ENCODE data around the gene CENPV.

Gene CENPV

DNA sequence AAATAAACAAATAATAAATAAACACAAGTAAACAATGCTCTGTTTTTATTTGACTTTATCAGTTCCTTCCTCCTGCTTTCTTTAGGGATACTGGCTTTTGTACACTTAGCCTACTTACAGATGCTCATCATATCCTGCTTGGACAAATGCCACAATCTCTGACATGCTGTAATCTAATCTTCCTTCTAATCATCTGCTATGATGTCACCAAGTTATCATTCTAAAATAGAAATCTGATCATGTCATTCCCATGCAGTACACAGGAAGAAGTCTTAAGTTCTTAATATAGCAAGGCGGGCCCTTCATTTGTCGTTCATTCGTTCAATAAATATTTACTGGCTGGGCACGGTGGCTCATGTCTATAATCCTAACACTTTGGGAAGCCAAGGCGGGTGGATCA, 18.5 kb upstream of the CENPV start:
- no peak for DNase-seq
- in situ Hi-C loops (cut with HindIII; ENCODE audit: low pct_ligation_motif_present, low pct_unique_long_range_greater_than_20kb, low sequenced_read_pairs): no loop called here

DNA sequence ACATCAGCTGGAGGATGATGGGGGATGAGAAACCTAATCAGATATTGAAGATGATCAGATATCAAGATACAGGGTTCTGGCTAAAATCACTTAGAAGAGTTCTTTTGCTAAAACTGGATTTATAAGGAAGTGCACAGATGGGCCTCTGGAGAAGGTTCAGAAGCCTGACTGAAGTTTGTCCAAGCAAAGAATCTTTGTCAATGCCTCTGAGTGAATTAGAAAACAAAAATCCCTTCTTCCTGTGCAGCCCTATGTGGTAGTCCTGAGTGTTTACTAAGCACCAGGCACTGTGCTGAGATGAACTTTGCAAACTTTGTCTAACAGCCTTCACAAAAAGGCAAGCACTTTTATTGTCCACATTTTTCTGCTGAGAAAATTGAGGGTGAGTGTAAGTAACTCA, 11.4 kb upstream of the CENPV start:
- DNase-seq: no peak
- in situ Hi-C loops (cut with HindIII; ENCODE audit: low pct_ligation_motif_present, low pct_unique_long_range_greater_than_20kb, low sequenced_read_pairs): no loop called here

DNA sequence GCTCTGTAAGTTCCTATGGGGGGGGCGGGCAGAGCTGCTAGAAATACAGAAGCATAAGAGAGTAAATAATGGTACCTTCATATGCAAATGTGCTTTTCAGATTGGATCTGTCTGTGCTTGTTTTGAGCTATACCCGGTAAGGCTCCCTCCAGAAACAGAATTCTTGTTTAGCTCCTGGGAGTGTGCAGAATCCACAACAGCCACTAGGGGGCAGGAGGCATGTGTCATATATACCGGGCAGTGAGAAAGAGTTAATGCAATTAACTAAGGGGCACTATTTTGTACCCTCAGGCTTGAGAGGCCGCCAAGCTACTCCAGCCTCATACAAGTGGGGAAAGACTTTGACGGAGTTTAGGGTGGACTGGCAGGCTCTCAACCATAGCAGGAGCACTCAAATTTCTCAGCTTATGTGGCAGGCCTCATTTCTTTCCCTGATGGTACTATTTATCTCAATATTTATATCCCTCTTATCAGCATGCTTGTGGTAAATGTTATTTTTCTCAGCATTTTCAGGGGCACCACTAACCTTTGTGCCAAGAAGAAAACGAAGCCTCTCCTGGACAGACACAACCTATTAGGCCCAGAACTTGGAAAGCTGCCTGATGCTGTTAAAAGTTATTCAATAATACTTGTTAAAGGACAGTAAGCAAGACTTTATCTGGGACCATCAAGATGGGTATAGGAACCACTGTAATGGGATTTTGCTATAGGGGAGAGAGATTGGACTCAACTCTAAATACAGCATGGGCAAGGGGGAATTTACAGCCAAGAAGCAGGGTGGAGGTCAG, 10.7 kb upstream of the CENPV start:
- in situ Hi-C loops (cut with HindIII; ENCODE audit: low pct_ligation_motif_present, low pct_unique_long_range_greater_than_20kb, low sequenced_read_pairs): no loop called here
- peak; percentile 77 for DNase-seq

DNA sequence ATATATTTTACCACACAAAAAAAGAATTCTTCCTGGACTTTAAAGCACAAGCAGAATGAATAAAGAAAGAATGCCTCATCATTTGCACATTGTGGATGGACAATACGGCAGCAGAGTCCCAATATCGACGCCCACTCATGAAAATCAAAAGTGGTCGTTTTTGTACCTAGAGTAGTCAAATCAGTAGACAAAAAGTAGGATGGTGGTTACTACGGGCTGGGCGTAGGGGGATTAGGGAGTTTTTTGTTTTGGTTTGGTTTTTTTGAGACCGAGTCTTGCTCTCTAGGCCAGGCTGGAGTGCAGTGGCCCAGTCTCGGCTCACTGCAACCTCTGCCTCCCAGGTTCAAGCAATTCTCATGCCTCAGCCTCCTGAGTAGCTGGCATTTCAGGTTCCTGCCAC, 8.6 kb upstream of the CENPV start:
- no peak for DNase-seq
- in situ Hi-C loops (cut with HindIII; ENCODE audit: low pct_ligation_motif_present, low pct_unique_long_range_greater_than_20kb, low sequenced_read_pairs): no loop called here

DNA sequence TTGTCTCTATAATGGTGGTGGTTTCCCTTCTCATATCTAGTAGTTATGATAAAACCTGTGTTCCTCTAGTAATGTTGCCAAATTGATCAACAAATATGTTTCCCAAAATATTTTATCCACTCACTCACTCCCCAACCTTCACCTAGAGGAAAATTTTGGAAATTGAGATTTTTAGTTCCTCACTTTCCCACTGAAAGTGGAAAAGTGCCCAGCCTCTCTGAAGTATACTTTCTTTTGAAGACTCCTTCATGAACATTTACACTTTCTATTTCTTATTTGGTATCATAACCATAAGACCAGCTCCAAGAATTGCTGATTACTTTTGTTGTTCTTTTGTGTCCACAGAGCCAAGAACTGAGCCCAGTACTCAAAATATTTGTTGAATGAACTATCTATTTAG, 5.1 kb upstream of the CENPV start:
- in situ Hi-C loops (cut with HindIII; ENCODE audit: low pct_ligation_motif_present, low pct_unique_long_range_greater_than_20kb, low sequenced_read_pairs): no loop called here

GRCh38 chr17:16354585-16354984, 1.3 kb upstream of the CENPV start:
- in situ Hi-C loops (cut with HindIII; ENCODE audit: low pct_ligation_motif_present, low pct_unique_long_range_greater_than_20kb, low sequenced_read_pairs): no loop called here
- DNase-seq: no peak

More for the DNA sequence above, 5.1 kb upstream of the CENPV start:
- DNase-seq: no peak

- in situ Hi-C loops (cut with HindIII; ENCODE audit: low pct_ligation_motif_present, low pct_unique_long_range_greater_than_20kb, low sequenced_read_pairs): no loop called here
- DNase-seq: peak; percentile 23
Observed at GRCh38 chr17:16352667-16353316, 477 bp downstream of the CENPV start.

GRCh38 chr17:16352303-16352666, 984 bp downstream of the CENPV start:
- in situ Hi-C loops (cut with HindIII; ENCODE audit: low pct_ligation_motif_present, low pct_unique_long_range_greater_than_20kb, low sequenced_read_pairs): no loop called here
- peak; percentile 40 for DNase-seq

GRCh38 chr17:16351831-16352230, 1.4 kb downstream of the CENPV start:
- DNase-seq: no peak

GRCh38 chr17:16349431-16349830, 3.8 kb downstream of the CENPV start:
- in situ Hi-C loops (cut with HindIII; ENCODE audit: low pct_ligation_motif_present, low pct_unique_long_range_greater_than_20kb, low sequenced_read_pairs): no loop called here
- no peak for DNase-seq

More at GRCh38 chr17:16351831-16352230, 1.4 kb downstream of the CENPV start:
- in situ Hi-C loops (cut with HindIII; ENCODE audit: low pct_ligation_motif_present, low pct_unique_long_range_greater_than_20kb, low sequenced_read_pairs): no loop called here

DNA sequence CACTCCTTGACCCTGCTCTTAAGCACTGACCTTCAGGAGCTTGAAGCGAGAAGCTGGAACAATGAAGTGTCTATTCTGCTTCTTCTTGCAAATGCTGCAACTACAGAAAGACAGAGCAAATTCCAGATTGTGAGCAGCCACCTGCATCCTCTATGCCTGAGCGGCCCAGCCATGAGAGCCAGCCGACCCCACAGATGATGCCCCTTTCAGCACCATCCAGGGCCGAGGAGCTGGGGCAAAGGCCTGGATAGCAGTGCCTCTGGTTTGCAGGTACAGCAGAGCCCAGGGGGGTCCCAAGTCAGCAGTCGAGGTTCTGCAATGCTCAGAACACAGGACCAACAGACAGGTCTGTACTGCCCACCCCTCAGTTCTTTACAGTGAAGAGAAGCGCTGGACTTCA, 4.7 kb downstream of the CENPV start:
- no peak for DNase-seq
- in situ Hi-C loops (cut with HindIII; ENCODE audit: low pct_ligation_motif_present, low pct_unique_long_range_greater_than_20kb, low sequenced_read_pairs): no loop called here

GRCh38 chr17:16346721-16347271, 6.5 kb downstream of the CENPV start:
- DNase-seq: no peak
- in situ Hi-C loops (cut with HindIII; ENCODE audit: low pct_ligation_motif_present, low pct_unique_long_range_greater_than_20kb, low sequenced_read_pairs): no loop called here

DNA sequence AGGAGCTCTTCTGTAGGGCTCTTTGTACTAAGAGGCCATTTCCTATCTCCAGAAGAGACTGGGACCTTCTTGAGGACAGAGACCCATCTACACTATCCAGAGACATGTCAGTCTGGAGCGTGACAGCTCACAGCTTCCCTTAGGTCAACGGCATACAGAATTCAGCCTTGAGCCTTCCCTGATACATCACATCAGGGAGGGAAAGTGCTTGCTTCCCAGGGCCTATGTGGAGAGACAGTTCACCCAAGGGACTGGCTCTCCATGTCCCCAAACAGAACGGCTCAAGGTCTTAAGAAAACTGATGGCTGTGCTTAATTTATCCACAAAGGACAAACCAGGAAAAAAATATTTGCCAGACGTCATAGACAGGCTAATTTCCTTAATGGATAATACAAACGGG, 7.7 kb downstream of the CENPV start:
- in situ Hi-C loops (cut with HindIII; ENCODE audit: low pct_ligation_motif_present, low pct_unique_long_range_greater_than_20kb, low sequenced_read_pairs): no loop called here
- DNase-seq: no peak

GRCh38 chr17:16343569-16343968, 9.7 kb downstream of the CENPV start:
- in situ Hi-C loops (cut with HindIII; ENCODE audit: low pct_ligation_motif_present, low pct_unique_long_range_greater_than_20kb, low sequenced_read_pairs): no loop called here
- no peak for DNase-seq

DNA sequence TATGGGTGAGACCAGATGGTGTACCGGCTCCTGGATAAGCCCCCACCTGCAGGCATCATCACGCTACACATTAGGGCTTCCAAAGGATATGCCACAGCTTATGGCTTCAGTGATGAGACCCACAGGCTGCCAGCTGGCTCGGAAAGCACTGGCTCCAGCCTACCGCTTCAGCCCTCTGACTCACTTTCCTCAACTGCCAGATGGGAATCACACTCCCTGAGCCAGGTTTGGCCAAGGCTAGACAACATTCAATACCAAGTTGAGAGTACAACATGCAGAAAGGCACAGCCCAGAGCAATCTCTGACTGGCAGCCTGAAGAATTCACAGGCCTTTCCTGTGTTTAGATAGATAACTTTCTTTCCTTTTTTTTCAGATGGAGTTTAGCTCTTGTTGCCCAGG, 10.3 kb downstream of the CENPV start:
- in situ Hi-C loops (cut with HindIII; ENCODE audit: low pct_ligation_motif_present, low pct_unique_long_range_greater_than_20kb, low sequenced_read_pairs): no loop called here
- no peak for DNase-seq

DNA sequence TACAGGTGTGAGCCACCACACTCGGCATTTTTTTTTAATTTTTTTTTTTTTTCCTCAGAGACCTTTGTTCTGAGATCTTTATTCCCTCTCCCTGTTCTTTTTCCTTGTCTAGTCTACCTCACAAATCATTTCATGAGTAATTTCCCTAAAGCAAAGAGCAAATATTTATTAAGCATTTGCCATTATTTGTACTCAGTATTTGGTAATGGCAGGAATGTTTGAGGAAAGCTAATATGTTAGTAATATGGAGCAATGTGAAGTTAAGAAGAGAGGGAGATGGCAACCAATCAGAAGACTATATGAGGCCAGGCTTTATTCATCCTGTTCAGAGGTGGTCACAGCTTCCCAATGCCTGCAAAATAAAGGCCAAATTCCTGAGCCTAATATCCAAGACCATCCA, 13.3 kb downstream of the CENPV start:
- no peak for DNase-seq
- in situ Hi-C loops (cut with HindIII; ENCODE audit: low pct_ligation_motif_present, low pct_unique_long_range_greater_than_20kb, low sequenced_read_pairs): no loop called here

DNA sequence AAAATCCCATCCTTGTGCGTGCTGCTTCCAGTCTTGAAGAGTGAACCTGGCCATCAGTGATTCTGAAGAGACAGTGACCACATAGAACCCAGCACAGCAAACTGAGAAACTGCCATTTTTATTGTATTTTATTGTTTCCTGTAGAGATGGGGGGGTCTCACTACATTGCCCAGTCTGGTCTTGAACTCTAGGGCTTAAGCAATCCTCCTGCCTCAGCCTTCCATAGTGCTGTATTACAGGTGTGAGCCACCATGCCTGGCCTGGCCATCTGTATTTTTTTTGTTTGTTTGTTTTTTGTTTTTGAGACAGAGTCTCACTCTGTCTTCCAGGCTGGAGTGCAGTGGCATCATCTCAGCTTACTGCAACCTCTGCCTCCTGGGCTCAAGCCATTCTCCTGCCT, 13.9 kb downstream of the CENPV start:
- in situ Hi-C loops (cut with HindIII; ENCODE audit: low pct_ligation_motif_present, low pct_unique_long_range_greater_than_20kb, low sequenced_read_pairs): no loop called here
- no peak for DNase-seq

- DNase-seq: no peak
- in situ Hi-C loops (cut with HindIII; ENCODE audit: low pct_ligation_motif_present, low pct_unique_long_range_greater_than_20kb, low sequenced_read_pairs): no loop called here
Observed at GRCh38 chr17:16338391-16338790, 14.9 kb downstream of the CENPV start.

DNA sequence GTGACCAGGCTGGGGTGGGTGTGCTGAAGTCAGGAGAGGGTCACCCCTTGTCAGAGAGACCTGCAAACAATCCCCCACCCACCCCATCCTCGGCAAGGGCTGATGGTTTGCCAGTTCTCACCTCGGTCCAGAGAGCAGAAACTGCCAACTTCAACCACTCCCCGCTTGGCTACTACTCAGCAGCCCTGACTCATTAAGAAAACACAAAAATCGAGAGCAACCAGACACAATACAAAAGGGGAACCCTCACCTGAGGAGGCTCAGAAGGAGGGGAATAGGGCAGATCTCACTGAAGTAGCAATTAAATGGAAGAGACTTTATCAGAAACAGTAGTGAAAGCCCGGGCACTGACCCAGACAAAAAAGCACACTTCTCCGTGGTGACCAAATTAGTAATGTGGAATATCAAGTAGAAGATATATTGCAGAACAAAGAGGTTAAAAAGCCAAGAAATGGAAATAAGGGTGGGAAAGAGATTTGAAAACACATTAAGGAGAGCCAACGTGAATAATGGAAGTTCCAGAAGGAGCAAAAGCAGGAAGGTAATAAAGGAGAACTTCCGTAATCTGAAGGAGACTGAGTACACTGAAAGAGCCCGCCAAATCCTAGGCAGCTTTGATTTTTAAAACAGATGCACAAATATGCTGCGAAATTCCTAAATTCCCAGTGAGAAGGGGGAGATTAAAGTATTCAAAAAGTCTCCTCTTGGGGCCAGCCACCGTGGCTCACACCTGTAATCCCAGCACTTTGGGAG, 23.6 kb downstream of the CENPV start:
- peak; percentile 44 for DNase-seq
- in situ Hi-C loops (cut with HindIII; ENCODE audit: low pct_ligation_motif_present, low pct_unique_long_range_greater_than_20kb, low sequenced_read_pairs): no loop called here
